GM23338 (cell line): ENCODE data around the gene REG3A.

Source experiments
- CTCF ChIP-seq, 2 experiments: fragments of 200-600 bp in 1 of 2; sonication (generic) in 1 of 2; conservative IDR thresholded peaks; 2 replicates each; pipeline versions ENCODE4 v1.5.1 to v1.6.1; 2016 to 2017; ENCODE audit warnings: antibody characterized with exemption in 2 of 2, low read depth in 2 of 2, mild to moderate bottlenecking in 2 of 2, moderate library complexity in 1 of 2
- EZH2 ChIP-seq: fragments of 200-600 bp; sonication (generic); IDR thresholded peaks from one replicate; pipeline ENCODE4 v1.8.0; 2017; ENCODE audit warnings: antibody characterized with exemption, mild to moderate bottlenecking, low read depth; ENCODE audit not compliant: unreplicated experiment
- JUNB ChIP-seq: IDR thresholded peaks from one replicate; pipeline ENCODE4 v1.6.1; 2016; ENCODE audit warnings: antibody characterized with exemption; ENCODE audit not compliant: unreplicated experiment
- REST ChIP-seq: IDR thresholded peaks from one replicate; pipeline ENCODE4 v1.6.1; 2018; ENCODE audit warnings: antibody characterized with exemption; ENCODE audit not compliant: unreplicated experiment
- ZNF331 ChIP-seq: fragments of 250-450 bp; sonication (Bioruptor Pico); IDR thresholded peaks from 2 replicates; pipeline ENCODE4 v1.5.0; 2020; ENCODE audit warnings: low read depth, mild to moderate bottlenecking, moderate library complexity

GRCh38 chr2:79128406-79128805 is 31.1 kb downstream of the REG3A start:
- TF ChIP-seq EZH2 (no peak), CTCF (conservative IDR thresholded peaks at IDR 0.05; ENCODE audit: low read depth in 2 of 2) (no peak), JUNB (no peak), REST (no peak), ZNF331 (CRISPR knock-in tag) (no peak)
